ENCODE results near the gene BRSK2.
"Not testable (repeated sequence)": the region's sequence is repeated elsewhere in the genome, so short reads cannot be mapped to it uniquely, and the experiment has no call there.

Gene BRSK2

DNA sequence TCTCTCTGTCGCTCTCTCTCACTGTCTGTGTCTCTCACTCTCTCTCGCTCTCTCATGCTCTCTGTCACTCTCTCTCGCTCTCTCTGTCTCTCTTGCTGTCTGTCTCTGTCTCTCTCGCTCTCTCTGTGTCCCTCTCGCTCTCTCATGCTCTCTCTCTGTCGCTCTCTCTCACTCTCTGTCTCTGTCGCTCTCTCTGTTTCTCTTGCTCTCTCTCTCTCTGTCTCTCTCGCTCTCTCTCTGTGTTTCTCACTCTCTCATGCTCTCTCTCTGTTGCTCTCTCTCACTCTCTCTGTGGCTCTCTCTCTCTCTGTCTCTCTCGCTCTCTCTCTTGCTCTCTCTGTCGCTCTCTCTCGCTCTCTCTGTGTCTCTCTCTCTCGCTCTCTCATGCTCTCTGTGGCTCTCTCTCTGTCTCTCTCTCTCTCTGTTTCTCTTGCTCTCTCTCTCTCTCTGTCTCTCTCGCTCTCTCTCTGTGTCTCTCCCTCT, 33.2 kb upstream of the BRSK2 start:
- DNase-seq (ENCODE audit: low read depth), result no peak
- TF ChIP-seq, protein P1, sequence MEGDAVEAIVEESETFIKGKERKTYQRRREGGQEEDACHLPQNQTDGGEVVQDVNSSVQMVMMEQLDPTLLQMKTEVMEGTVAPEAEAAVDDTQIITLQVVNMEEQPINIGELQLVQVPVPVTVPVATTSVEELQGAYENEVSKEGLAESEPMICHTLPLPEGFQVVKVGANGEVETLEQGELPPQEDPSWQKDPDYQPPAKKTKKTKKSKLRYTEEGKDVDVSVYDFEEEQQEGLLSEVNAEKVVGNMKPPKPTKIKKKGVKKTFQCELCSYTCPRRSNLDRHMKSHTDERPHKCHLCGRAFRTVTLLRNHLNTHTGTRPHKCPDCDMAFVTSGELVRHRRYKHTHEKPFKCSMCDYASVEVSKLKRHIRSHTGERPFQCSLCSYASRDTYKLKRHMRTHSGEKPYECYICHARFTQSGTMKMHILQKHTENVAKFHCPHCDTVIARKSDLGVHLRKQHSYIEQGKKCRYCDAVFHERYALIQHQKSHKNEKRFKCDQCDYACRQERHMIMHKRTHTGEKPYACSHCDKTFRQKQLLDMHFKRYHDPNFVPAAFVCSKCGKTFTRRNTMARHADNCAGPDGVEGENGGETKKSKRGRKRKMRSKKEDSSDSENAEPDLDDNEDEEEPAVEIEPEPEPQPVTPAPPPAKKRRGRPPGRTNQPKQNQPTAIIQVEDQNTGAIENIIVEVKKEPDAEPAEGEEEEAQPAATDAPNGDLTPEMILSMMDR (IDR thresholded peaks at IDR 0.05; ENCODE audit: low read length, missing control alignments), result no peak
- no peak overlapping the region for H3K4me3 ChIP-seq (replicated peaks; ENCODE audit: low read depth, low read length)

DNA sequence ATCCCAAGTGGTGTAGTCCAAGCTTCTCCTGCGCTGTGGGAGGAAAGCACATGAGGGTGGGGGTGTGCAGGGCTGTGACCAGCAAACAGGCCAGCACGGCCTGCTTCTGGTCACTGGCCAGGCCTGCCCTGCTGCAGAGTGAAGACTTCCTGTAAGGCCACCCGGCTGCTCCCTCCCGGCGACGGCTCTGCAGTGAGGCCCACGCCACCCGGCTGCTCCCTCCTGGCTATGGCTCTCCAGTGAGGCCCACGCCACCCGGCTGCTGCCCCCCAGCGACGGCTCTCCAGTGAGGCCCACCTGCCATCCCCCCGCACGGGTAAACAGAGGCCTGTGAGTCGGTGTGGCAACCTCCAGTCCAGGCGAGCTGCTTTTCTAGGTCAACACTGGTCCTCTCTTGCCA, 31.4 kb upstream of the BRSK2 start:
- no peak overlapping the region for H3K4me3 ChIP-seq (replicated peaks; ENCODE audit: low read depth, low read length)
- peak; percentile 39 for DNase-seq (ENCODE audit: low read depth)
- TF ChIP-seq, protein P1 (IDR thresholded peaks at IDR 0.05; ENCODE audit: low read length, missing control alignments), result no peak

DNA sequence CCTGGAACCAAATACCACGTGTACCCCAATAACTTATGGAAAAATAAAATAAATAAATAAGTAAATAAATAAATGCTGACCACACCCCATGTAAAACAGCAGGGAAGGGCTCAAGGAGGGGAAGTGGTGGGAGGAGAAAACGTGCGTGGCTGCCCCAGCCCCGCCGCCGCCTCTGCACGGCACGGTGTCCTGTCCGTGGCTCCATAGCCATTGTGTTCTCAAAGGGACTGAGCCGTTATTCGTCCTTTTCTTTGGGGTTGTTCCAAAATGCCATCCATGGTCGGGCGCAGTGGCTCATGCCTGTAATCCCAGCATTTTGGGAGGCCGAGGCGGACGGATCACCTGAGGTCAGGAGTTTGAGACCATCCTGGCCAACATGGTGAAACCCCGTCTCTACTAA, 30.8 kb upstream of the BRSK2 start:
- DNase-seq (ENCODE audit: low read depth); H3K4me3 ChIP-seq (replicated peaks; ENCODE audit: low read depth, low read length): not testable (repeated sequence)

DNA sequence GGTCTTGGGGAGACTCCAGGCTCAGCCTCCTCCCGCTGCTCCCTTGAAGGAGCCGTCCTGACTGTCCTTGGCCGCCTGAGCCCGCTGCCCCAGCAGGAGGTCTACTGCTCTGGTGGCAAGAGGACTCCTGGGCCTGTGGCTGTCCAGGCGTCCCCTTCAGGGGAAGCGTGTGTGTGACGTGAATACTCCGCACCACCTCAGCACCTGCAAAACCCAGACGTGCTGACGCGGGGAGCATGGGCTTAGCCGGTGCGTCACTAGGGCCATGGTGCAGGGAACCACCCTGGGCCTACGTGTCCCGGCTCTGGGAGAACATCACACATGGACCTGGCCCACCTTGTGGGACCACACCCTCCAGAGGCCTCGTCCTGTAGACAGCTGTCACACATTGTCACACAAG, 30.2 kb upstream of the BRSK2 start:
- TF ChIP-seq, protein P1 (IDR thresholded peaks at IDR 0.05; ENCODE audit: low read length, missing control alignments), result no peak
- H3K4me3 ChIP-seq (replicated peaks; ENCODE audit: low read depth, low read length), result no peak overlapping the region
- DNase-seq (ENCODE audit: low read depth), result no peak

DNA sequence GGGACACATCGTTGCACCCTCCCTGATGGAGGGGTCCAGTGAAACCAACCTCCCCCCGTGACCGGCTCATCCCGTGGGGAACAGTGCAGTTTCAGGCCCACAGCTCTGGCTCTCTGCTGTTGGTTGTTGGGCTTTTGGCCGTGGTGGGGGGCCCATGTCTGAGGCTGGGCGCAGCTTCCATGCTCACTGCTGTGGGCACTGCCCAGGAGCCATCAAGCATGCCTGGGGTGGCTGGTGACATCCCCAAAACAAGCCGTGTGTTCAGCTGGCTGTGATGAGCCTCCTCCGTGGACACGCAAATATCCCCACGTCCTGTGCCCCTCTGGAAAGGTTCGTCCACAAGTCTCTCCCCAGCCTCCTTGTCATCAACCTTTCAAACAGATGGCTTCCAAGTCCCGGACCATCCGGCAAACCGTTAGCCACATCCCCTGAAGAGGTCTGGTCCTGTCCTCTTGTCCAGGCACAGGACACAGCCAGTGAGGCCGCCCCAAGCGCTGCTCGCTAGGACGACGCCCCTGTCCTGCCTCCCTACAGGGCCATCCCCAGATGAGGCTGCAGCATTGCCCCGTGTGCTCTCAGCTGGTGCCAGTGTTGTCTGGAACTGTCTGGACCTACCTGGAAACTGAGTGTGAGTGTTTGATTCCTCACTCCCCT, 29.4 kb upstream of the BRSK2 start:
- DNase-seq (ENCODE audit: low read depth), result no peak
- TF ChIP-seq, protein P1 (IDR thresholded peaks at IDR 0.05; ENCODE audit: low read length, missing control alignments), result no peak
- no peak overlapping the region for H3K4me3 ChIP-seq (replicated peaks; ENCODE audit: low read depth, low read length)

DNA sequence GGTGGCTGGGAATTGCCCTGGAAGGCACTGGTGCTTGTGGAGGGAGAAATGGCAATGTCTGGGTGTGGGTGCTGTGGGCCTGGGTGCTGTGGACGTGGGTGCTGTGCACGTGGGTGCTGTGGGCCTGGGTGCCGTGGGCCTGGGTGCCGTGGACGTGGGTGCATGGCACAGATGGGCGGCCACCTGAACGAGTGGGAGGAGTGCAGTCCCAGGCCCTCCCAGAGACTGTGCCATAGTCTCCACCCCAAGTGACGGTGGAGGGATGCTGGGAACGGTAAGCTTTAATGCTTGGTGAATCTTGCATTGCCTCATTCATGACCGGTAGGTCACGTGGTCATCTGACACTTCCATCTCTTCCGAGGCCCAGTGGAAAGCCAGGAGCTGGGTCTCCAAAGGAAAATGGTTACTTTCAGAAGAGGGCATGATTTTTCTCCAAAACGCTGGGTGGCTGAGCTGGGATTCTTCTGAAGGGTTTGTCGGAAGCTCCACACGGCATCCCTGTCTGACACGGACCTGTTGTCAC, 28.8 kb upstream of the BRSK2 start:
- H3K4me3 ChIP-seq (replicated peaks; ENCODE audit: low read depth, low read length), result no peak overlapping the region
- DNase-seq (ENCODE audit: low read depth), result no peak
- TF ChIP-seq, protein P1 (IDR thresholded peaks at IDR 0.05; ENCODE audit: low read length, missing control alignments), result no peak

DNA sequence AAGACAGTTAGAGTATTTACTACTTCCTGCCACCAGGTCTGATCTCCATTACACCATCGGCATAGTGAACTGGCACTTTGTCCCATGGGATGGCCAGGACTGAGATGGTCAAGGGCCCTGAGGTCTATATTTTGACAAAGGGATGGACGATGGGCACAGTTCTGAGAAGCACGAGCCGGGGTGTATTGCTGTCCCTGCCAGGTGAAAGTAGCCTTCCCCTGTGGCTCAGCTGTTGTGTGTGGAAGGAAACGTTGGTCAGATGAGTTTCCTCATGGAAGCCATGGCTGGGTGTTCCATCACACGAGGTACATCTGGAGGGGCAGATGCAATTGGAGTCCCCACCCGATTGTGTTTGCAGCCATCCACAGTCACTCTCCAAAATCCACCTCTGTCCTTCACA, 27.9 kb upstream of the BRSK2 start:
- TF ChIP-seq, protein P1 (IDR thresholded peaks at IDR 0.05; ENCODE audit: low read length, missing control alignments), result no peak
- H3K4me3 ChIP-seq (replicated peaks; ENCODE audit: low read depth, low read length), result no peak overlapping the region
- no peak for DNase-seq (ENCODE audit: low read depth)

Data from fibroblast of pulmonary artery (primary cell).